Kidney (tissue), 14 donors: ENCODE results near the gene SAMD3. TPM values are rescaled to one million over a fixed set of nuclear protein-coding genes. Genes with fewer than 3 reads are reported as not detected.

Experiments used
- DNase-seq, 5 donors: peaks; one replicate each; pipeline ENCODE4 v3.0.0-alpha.2; 2013 to 2020
- FAIRE-seq: peaks from 2 replicates; lab custom pipeline; 2012; peaks lifted over from hg19 to GRCh38; lab: Jason Lieb, UNC
- H3K27ac ChIP-seq, 2 donors: one replicate each; pipeline ENCODE4 v1.7.0; 2013; ENCODE audit warnings: low read depth in 2 of 2, low read length in 2 of 2, inconsistent platforms in 1 of 2
- H3K27me3 ChIP-seq: one replicate; pipeline ENCODE4 v1.7.1; 2013; ENCODE audit warnings: low read length, inconsistent platforms; ENCODE audit not compliant: control insufficient read depth, insufficient read depth
- H3K36me3 ChIP-seq, 3 donors: one replicate each; pipeline versions ENCODE4 v1.7.0 to v1.7.1; 2013; ENCODE audit warnings: low read length in 3 of 3, control low read depth in 1 of 3, inconsistent platforms in 1 of 3; ENCODE audit not compliant: insufficient read depth in 3 of 3, control insufficient read depth in 2 of 3
- H3K4me1 ChIP-seq, 3 donors: one replicate each; pipeline versions ENCODE4 v1.7.0 to v1.7.1; 2013; ENCODE audit warnings: low read length in 3 of 3, inconsistent platforms in 1 of 3, low read depth in 1 of 3; ENCODE audit not compliant: control insufficient read depth in 2 of 3, insufficient read depth in 2 of 3
- H3K4me3 ChIP-seq, 3 donors: one replicate each; pipeline versions ENCODE4 v1.7.0 to v1.8.1; 2013; ENCODE audit warnings: low read length in 3 of 3, control low read depth in 1 of 3, inconsistent platforms in 1 of 3
- H3K9ac ChIP-seq, 3 donors: one replicate each; pipeline versions ENCODE4 v1.7.0 to v1.7.1; 2013; ENCODE audit warnings: low read length in 3 of 3, control low read depth in 1 of 3, inconsistent platforms in 1 of 3
- H3K9me3 ChIP-seq, 3 donors: one replicate each; pipeline versions ENCODE4 v1.7.0 to v1.7.1; 2013; ENCODE audit warnings: low read length in 3 of 3, control low read depth in 1 of 3, inconsistent platforms in 1 of 3; ENCODE audit not compliant: control insufficient read depth in 2 of 3, insufficient read depth in 1 of 3
- intact Hi-C: fragments of 100-400 bp; cut with DNase I; formaldehyde crosslinking; loops from one replicate; pipeline ENCODE4 v1.11.1; 2022
- polyA plus RNA-seq: library from polyadenylated mRNA; stranded (reverse); fragments of 350-450 nt; fragmentation: Illumina TruSeq; extraction: RNeasy Lipid Tissue Mini Kit (QIAGEN cat#74804); gene quantifications from one replicate; pipeline ENCODE4 v1.2.3, GENCODE V29; 2014; ENCODE audit warnings: low read depth, low replicate concordance; ENCODE audit not compliant: insufficient read depth
- total RNA-seq: library from RNA; stranded (reverse); fragmentation: NEBNext Ultra II Directional; extraction: Animal tissue kit (Norgen Biotek cat#: 25700); gene quantifications from one replicate; pipeline ENCODE4 v1.2.1, GENCODE V29; 2021
- TF ChIP-seq, protein P1 (sequence below): IDR thresholded peaks from 3 replicates; pipeline ENCODE4 v1.5.1; 2012; ENCODE audit warnings: mild to moderate bottlenecking, moderate library complexity, borderline replicate concordance; ENCODE audit not compliant: insufficient read depth; ENCODE audit errors: extremely low read depth
- donor health status: control.
- donor health status: control.
- donor health status: control.
- donor health status: control.
- donor health status: control.
- donor health status: DM: yes; HTN: yes; CAD: no.
- donor health status: Normal renal cell carcinoma (clear cell type).

SAMD3 gene
- total and polyA plus RNA-seq, 2 donors from 2014 or later: 1.1 to 3.5 TPM

DNA sequence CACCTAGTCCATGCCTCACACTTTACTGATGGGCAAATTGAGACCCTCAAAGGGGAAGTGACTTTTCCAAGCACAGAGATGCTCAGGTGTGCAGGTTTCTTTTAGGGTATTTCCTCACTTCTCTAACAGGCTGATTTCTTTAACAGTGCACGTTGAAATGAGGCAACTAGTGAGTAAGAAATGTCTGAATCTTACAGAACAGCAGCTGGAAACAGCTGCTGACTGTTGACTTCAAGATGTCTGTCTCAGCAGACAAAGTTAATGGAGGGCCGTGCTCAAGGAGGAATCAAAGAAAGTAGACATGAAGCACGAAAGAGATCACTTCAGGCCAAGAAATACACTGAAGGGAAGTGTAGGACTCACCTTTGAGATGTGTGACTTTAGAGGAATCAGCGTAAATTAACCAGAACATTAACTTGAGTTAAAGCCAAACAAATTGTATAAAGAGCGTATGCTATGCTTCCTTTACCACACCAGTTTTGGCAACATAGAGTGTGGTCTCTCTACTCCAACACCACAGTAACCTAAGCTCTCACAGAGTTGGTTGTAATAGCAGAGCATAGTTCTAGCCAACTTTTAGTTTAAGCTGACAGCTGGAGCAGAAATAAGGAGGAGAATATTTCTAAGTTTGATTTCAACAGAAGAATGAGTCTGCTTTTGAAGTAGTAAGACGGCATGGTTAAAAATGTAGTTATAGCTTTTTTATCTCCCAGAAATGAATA is 60.9 kb downstream of the SAMD3 start:
- Histone ChIP-seq H3K9ac (no peak overlapping the region), H3K4me1 (peaks cover 0 to 2% (median 0%) of the 10 kb centered on the region in 3 donors), H3K9me3 (no peaks in the 10 kb centered on the region), H3K36me3 (no peaks in the 10 kb centered on the region), H3K4me3 (no peak overlapping the region), H3K27me3 (no peaks in the 10 kb centered on the region), H3K27ac (no peak overlapping the region)
- DNase-seq: peak in 3 of 5 donors; percentile 10 to 79 (median 27)
- TF ChIP-seq, protein P1, sequence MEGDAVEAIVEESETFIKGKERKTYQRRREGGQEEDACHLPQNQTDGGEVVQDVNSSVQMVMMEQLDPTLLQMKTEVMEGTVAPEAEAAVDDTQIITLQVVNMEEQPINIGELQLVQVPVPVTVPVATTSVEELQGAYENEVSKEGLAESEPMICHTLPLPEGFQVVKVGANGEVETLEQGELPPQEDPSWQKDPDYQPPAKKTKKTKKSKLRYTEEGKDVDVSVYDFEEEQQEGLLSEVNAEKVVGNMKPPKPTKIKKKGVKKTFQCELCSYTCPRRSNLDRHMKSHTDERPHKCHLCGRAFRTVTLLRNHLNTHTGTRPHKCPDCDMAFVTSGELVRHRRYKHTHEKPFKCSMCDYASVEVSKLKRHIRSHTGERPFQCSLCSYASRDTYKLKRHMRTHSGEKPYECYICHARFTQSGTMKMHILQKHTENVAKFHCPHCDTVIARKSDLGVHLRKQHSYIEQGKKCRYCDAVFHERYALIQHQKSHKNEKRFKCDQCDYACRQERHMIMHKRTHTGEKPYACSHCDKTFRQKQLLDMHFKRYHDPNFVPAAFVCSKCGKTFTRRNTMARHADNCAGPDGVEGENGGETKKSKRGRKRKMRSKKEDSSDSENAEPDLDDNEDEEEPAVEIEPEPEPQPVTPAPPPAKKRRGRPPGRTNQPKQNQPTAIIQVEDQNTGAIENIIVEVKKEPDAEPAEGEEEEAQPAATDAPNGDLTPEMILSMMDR: no peak
- intact Hi-C loops: no loop called here
- no peak for FAIRE-seq

DNA sequence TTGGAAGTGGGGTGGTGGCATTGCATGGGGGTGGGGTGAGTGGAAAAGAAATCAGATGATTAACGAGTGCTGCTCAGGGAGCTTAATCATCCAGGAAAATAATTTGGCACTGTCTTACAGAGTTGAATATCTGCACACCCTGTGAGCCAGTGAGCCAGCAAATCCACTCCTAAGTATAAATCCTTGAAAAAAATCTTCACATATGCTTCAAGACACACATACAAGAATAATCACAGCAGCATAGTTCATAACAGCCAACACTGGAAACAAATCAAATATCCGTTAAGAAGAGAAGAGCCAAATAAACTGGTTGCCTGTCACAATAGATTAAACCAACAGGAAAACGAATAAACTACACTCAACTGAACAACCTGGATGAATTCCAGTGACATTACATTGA is 62.8 kb downstream of the SAMD3 start:
- intact Hi-C loops: no loop called here
- Histone ChIP-seq H3K36me3 (no peaks in the 10 kb centered on the region), H3K27me3 (no peaks in the 10 kb centered on the region), H3K4me3 (no peak overlapping the region), H3K9ac (no peak overlapping the region), H3K27ac (no peak overlapping the region), H3K4me1 (peaks cover 0 to 2% (median 0%) of the 10 kb centered on the region in 3 donors), H3K9me3 (no peaks in the 10 kb centered on the region)
- TF ChIP-seq, protein P1: no peak
- no peak for FAIRE-seq
- DNase-seq: no peak

DNA sequence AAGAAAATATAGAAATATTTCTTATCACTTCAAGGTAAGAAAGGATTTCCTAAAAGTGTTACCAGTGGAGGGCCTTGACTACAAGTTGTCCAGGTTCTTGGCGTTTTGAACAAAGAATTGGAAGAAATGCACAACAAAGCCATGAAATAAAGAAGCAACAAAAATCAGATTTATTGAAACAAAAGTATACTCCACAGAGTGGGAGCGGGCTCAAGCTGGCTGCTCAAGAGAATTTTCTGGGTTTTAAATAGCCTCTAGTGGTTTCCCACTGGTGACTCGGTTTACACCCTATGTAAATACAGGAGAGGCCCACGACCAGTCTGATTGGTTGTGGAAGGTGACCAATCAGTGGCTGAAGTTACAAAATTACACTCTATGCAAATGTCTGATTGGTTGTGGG is 64.2 kb downstream of the SAMD3 start:
- intact Hi-C loops: no loop called here

More for the DNA sequence above, 64.2 kb downstream of the SAMD3 start:
- Histone ChIP-seq H3K4me3 (no peak overlapping the region), H3K27ac (no peak overlapping the region), H3K9ac (no peak overlapping the region), H3K36me3 (no peaks in the 10 kb centered on the region), H3K4me1 (peaks cover 0 to 2% (median 0%) of the 10 kb centered on the region in 3 donors), H3K9me3 (no peaks in the 10 kb centered on the region), H3K27me3 (no peaks in the 10 kb centered on the region)
- DNase-seq: no peak
- TF ChIP-seq, protein P1: no peak
- no peak for FAIRE-seq
